ENCODE data around the gene UQCC3. TPM values are rescaled to one million over a fixed set of nuclear protein-coding genes. Genes with fewer than 3 reads are reported as not detected.

The UQCC3 gene, protein sequence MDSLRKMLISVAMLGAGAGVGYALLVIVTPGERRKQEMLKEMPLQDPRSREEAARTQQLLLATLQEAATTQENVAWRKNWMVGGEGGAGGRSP
- 10 to 100 TPM in 1 of 6 donors, 1 to 10 TPM in 5; 5.0 to 12.6 (median 6.7) TPM for total RNA-seq

DNA sequence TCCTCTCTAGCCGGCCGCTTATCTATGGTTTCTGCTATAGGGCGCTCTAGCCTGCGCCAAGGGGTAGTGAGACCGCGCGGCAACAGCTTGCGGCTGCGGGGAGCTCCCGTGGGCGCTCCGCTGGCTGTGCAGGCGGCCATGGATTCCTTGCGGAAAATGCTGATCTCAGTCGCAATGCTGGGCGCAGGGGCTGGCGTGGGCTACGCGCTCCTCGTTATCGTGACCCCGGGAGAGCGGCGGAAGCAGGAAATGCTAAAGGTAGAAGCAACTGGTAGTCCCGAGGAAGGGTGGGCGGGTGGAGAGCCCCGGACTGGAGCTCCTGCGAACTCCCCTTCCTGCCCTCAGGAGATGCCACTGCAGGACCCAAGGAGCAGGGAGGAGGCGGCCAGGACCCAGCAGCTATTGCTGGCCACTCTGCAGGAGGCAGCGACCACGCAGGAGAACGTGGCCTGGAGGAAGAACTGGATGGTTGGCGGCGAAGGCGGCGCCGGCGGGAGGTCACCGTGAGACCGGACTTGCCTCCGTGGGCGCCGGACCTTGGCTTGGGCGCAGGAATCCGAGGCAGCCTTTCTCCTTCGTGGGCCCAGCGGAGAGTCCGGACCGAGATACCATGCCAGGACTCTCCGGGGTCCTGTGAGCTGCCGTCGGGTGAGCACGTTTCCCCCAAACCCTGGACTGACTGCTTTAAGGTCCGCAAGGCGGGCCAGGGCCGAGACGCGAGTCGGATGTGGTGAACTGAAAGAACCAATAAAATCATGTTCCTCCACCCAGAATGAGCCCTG lies at the start of gene UQCC3, which contains the start of gene LBHD1:
Gene UQCC3 (plus strand): TSS at position 66 of the 782 bp plus-strand sequence. CDS start 73 bp downstream, at position 139.
Gene LBHD1 (minus strand): TSS at position 660 of the 782 bp plus-strand sequence. CDS start 2,236 bp downstream, outside the sequence.
- H3K9me3 ChIP-seq = no peaks in the 10 kb centered on the region
- H3K4me1 ChIP-seq = peaks cover 26 to 46% (median 33%) of the 10 kb centered on the region in 4 donors
- peaks cover 3 to 36% (median 11%) of the 10 kb centered on the region in 4 donors for H3K36me3 ChIP-seq
- peak; percentile 82 to 91 for DNase-seq
- H3K4me3 ChIP-seq = peak within 1 kb of the TSS; percentile 37 to 89 (median 77)
- WGBS, 2 donors = 0% methylated on average over 13 to 54 of the region's 59 CpGs
- ATAC-seq (ENCODE audit: low FRiP score in 2 of 2) = peak; percentile 92 to 93
- peak within 1 kb of the TSS; percentile 84 to 92 (median 90) for H3K27ac ChIP-seq
- TF ChIP-seq POLR2A (IDR thresholded peaks at IDR 0.05) (peak in 3 of 4 donors; percentile 55 to 78 (median 60)), EP300 (IDR thresholded peaks at IDR 0.05) (no peak), POLR2AphosphoS5 (IDR thresholded peaks at IDR 0.05) (peak; percentile 30 to 58)
- TF ChIP-seq, protein P1, sequence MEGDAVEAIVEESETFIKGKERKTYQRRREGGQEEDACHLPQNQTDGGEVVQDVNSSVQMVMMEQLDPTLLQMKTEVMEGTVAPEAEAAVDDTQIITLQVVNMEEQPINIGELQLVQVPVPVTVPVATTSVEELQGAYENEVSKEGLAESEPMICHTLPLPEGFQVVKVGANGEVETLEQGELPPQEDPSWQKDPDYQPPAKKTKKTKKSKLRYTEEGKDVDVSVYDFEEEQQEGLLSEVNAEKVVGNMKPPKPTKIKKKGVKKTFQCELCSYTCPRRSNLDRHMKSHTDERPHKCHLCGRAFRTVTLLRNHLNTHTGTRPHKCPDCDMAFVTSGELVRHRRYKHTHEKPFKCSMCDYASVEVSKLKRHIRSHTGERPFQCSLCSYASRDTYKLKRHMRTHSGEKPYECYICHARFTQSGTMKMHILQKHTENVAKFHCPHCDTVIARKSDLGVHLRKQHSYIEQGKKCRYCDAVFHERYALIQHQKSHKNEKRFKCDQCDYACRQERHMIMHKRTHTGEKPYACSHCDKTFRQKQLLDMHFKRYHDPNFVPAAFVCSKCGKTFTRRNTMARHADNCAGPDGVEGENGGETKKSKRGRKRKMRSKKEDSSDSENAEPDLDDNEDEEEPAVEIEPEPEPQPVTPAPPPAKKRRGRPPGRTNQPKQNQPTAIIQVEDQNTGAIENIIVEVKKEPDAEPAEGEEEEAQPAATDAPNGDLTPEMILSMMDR (IDR thresholded peaks at IDR 0.05) = peak in 2 of 6 experiments; percentile 17
- no peaks in the 10 kb centered on the region for H3K27me3 ChIP-seq

GRCh38 chr11:62622476-62623089 lies 48.9 kb upstream of the UQCC3 start:
- 80 to 86% methylated on average over 7 of the region's 7 CpGs for WGBS, 2 donors
- TF ChIP-seq POLR2AphosphoS5 (IDR thresholded peaks at IDR 0.05) = no peak
- TF ChIP-seq, protein P1 (IDR thresholded peaks at IDR 0.05) = no peak
- no peak for TF ChIP-seq POLR2A (IDR thresholded peaks at IDR 0.05)
- no peak for TF ChIP-seq EP300 (IDR thresholded peaks at IDR 0.05)
- H3K4me3 ChIP-seq = peak overlapping the region in 3 of 4 donors; percentile 69 to 75 (median 72)
- H3K27me3 ChIP-seq = no peaks in the 10 kb centered on the region
- H3K36me3 ChIP-seq = peaks cover 23 to 29% (median 27%) of the 10 kb centered on the region in 4 donors
- DNase-seq = no peak
- no peak for ATAC-seq (ENCODE audit: low FRiP score in 2 of 2)
- peaks cover 11 to 20% (median 17%) of the 10 kb centered on the region in 4 donors for H3K4me1 ChIP-seq
- H3K27ac ChIP-seq = peak overlapping the region; percentile 82 to 90 (median 87)
- H3K9me3 ChIP-seq = no peaks in the 10 kb centered on the region

DNA sequence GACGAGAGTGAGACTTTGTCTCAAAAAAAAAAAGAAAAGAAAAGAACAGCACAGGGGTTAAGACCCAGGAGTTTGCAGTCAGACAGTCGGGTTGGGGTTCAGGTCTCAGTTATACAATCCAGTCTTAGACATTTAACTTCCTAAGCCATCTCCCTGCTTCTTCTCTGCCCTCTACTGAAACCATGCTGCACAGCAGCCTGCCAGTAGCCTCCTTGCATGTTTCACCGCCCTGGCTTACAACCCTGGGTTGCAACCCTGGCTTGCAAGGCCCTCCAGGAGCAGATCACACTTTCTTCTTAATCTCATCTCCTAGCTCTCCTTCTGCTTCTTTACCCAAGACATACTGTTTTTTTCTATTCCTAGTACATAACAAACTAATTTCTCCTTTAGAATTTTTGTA lies 43.8 kb upstream of the UQCC3 start:
- TF ChIP-seq POLR2AphosphoS5 (IDR thresholded peaks at IDR 0.05) = no peak
- TF ChIP-seq EP300 (IDR thresholded peaks at IDR 0.05) = no peak
- no peak for TF ChIP-seq POLR2A (IDR thresholded peaks at IDR 0.05)
- WGBS, 2 donors = 86 to 92% methylated on average over 3 of the region's 3 CpGs
- DNase-seq = no peak
- Histone ChIP-seq H3K4me1 (peaks cover 0 to 1% (median 0%) of the 10 kb centered on the region in 4 donors), H3K27me3 (no peaks in the 10 kb centered on the region), H3K36me3 (peaks cover 53 to 79% (median 74%) of the 10 kb centered on the region in 4 donors), H3K27ac (no peak overlapping the region), H3K9me3 (no peaks in the 10 kb centered on the region), H3K4me3 (no peak overlapping the region)
- ATAC-seq (ENCODE audit: low FRiP score in 2 of 2) = no peak

GRCh38 chr11:62632492-62632891 lies 39.0 kb upstream of the UQCC3 start:
- H3K27ac ChIP-seq = no peak overlapping the region
- no peak for ATAC-seq (ENCODE audit: low FRiP score in 2 of 2)
- no peak for DNase-seq
- TF ChIP-seq POLR2A (IDR thresholded peaks at IDR 0.05) (no peak), EP300 (IDR thresholded peaks at IDR 0.05) (no peak), POLR2AphosphoS5 (IDR thresholded peaks at IDR 0.05) (no peak)
- TF ChIP-seq, protein P1 (IDR thresholded peaks at IDR 0.05) = no peak
- no peaks in the 10 kb centered on the region for H3K9me3 ChIP-seq
- WGBS, 2 donors = 90 to 97% methylated on average over 2 to 6 of the region's 6 CpGs
- no peaks in the 10 kb centered on the region for H3K4me1 ChIP-seq
- no peaks in the 10 kb centered on the region for H3K27me3 ChIP-seq
- H3K4me3 ChIP-seq = no peak overlapping the region
- peaks cover 44 to 100% (median 84%) of the 10 kb centered on the region in 4 donors for H3K36me3 ChIP-seq

DNA sequence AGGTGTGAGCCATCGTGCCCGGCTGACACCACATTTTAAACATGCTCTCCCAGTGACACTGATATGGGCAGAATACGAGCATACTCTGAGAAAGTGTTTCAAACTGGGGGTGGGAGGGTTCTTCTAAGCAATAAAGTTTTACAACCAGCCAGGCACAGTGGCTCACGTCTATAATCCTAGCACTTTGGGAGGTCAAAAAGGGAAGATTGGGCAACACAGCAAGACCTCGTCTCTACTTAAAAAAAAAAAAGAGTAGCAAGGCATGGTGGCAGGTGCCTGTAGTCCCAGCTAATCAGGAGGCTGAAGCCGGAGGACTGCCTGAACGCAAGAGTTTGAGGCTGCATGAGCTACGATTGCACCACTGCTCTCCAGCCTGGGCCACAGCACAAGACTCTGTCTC lies 27.3 kb upstream of the UQCC3 start:
- no peak for ATAC-seq (ENCODE audit: low FRiP score in 2 of 2)
- no peaks in the 10 kb centered on the region for H3K9me3 ChIP-seq
- no peak overlapping the region for H3K4me3 ChIP-seq
- peaks cover 17 to 32% (median 22%) of the 10 kb centered on the region in 4 donors for H3K4me1 ChIP-seq
- WGBS, 2 donors = 76 to 80% methylated on average over 8 of the region's 8 CpGs
- no peak for TF ChIP-seq EP300 (IDR thresholded peaks at IDR 0.05)
- no peak for TF ChIP-seq POLR2A (IDR thresholded peaks at IDR 0.05)
- TF ChIP-seq, protein P1 (IDR thresholded peaks at IDR 0.05) = no peak
- TF ChIP-seq POLR2AphosphoS5 (IDR thresholded peaks at IDR 0.05) = no peak
- H3K27ac ChIP-seq = peak overlapping the region in 1 of 4 donors; percentile 95
- H3K27me3 ChIP-seq = no peaks in the 10 kb centered on the region
- no peak for DNase-seq
- H3K36me3 ChIP-seq = peaks cover 7 to 50% (median 30%) of the 10 kb centered on the region in 4 donors
